ENCODE measurements around the gene GNB1.

GRCh38 chr1:1853593-1854257 lies 37.2 kb downstream of the GNB1 start:
- no peak for TF ChIP-seq CTCF (IDR thresholded peaks at IDR 0.05)
- TF ChIP-seq POLR2A (IDR thresholded peaks at IDR 0.05): no peak
